ENCODE measurements around the gene MRPL37. TPM values are rescaled to one million over a fixed set of nuclear protein-coding genes. Genes with fewer than 3 reads are reported as not detected.
A peak's percentile ranks its signal among the peaks of the same experiment; 100 is the strongest.

Gene MRPL37
- total RNA-seq, 3 donors from 2014 or later (not counting 1 experiment from before 2014, with no cell fraction given) = 23.0 to 31.9 (median 28.8) TPM

- Mint-ChIP-seq H3K36me3 (no peaks in the 10 kb centered on the region), H3K9me3 (no peaks in the 10 kb centered on the region)
- over 99% methylated on average over 5 of the region's 9 CpGs for WGBS (ENCODE audit: insufficient coverage)
Observed at GRCh38 chr1:54255026-54255702, 55.2 kb downstream of the MRPL37 start.

GRCh38 chr1:54256522-54257345 lies 56.8 kb downstream of the MRPL37 start:
- no peaks in the 10 kb centered on the region for H3K9me3 Mint-ChIP-seq
- H3K27ac ChIP-seq (ENCODE audit: low read length) = no peak overlapping the region
- no peak overlapping the region for H3K4me3 Mint-ChIP-seq
- no peaks in the 10 kb centered on the region for H3K27me3 Mint-ChIP-seq (ENCODE audit: low read depth in 2 of 2)
- H3K4me1 ChIP-seq (ENCODE audit: control insufficient read depth, insufficient read depth, low read length) = peaks cover 5% of the 10 kb centered on the region
- peaks cover 4% of the 10 kb centered on the region for H3K36me3 ChIP-seq (ENCODE audit: control insufficient read depth, insufficient read depth, low read length)
- no peak for ATAC-seq
- TF ChIP-seq, protein P1, sequence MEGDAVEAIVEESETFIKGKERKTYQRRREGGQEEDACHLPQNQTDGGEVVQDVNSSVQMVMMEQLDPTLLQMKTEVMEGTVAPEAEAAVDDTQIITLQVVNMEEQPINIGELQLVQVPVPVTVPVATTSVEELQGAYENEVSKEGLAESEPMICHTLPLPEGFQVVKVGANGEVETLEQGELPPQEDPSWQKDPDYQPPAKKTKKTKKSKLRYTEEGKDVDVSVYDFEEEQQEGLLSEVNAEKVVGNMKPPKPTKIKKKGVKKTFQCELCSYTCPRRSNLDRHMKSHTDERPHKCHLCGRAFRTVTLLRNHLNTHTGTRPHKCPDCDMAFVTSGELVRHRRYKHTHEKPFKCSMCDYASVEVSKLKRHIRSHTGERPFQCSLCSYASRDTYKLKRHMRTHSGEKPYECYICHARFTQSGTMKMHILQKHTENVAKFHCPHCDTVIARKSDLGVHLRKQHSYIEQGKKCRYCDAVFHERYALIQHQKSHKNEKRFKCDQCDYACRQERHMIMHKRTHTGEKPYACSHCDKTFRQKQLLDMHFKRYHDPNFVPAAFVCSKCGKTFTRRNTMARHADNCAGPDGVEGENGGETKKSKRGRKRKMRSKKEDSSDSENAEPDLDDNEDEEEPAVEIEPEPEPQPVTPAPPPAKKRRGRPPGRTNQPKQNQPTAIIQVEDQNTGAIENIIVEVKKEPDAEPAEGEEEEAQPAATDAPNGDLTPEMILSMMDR (IDR thresholded peaks at IDR 0.05) = no peak
- intact Hi-C loops (cut with micrococcal nuclease) = no loop called here
- H3K27ac Mint-ChIP-seq = peak overlapping the region in 1 of 2 donors; percentile 31
- DNase-seq = no peak
- no peaks in the 10 kb centered on the region for H3K9me3 ChIP-seq (ENCODE audit: control insufficient read depth, insufficient read depth, low read length)
- peaks cover 53 to 62% of the 10 kb centered on the region in 2 donors for H3K4me1 Mint-ChIP-seq
- no peaks in the 10 kb centered on the region for H3K36me3 Mint-ChIP-seq
- no peaks in the 10 kb centered on the region for H3K27me3 ChIP-seq (ENCODE audit: control insufficient read depth, insufficient read depth, low read length)
- WGBS (ENCODE audit: insufficient coverage) = 93% methylated on average over 13 of the region's 13 CpGs
- H3K4me3 ChIP-seq (ENCODE audit: low read length) = no peak overlapping the region

More at GRCh38 chr1:54255026-54255702, 55.2 kb downstream of the MRPL37 start:
- Histone ChIP-seq H3K4me1 (ENCODE audit: control insufficient read depth, insufficient read depth, low read length) (peaks cover 4% of the 10 kb centered on the region), H3K27ac (ENCODE audit: low read length) (no peak overlapping the region), H3K4me3 (ENCODE audit: low read length) (no peak overlapping the region), H3K36me3 (ENCODE audit: control insufficient read depth, insufficient read depth, low read length) (peaks cover 11% of the 10 kb centered on the region), H3K27me3 (ENCODE audit: control insufficient read depth, insufficient read depth, low read length) (no peaks in the 10 kb centered on the region), H3K9me3 (ENCODE audit: control insufficient read depth, insufficient read depth, low read length) (no peaks in the 10 kb centered on the region)
- no peaks in the 10 kb centered on the region for H3K27me3 Mint-ChIP-seq (ENCODE audit: low read depth in 2 of 2)
- ATAC-seq (no peak), DNase-seq (no peak)
- TF ChIP-seq, protein P1 (IDR thresholded peaks at IDR 0.05) = no peak
- H3K4me3 Mint-ChIP-seq = no peak overlapping the region
- peak overlapping the region in 1 of 2 donors; percentile 38 for H3K27ac Mint-ChIP-seq
- peaks cover 42 to 48% of the 10 kb centered on the region in 2 donors for H3K4me1 Mint-ChIP-seq
- intact Hi-C loops (cut with micrococcal nuclease) = no loop called here

GRCh38 chr1:54257346-54257620 lies 57.3 kb downstream of the MRPL37 start:
- H3K27ac ChIP-seq (ENCODE audit: low read length) = no peak overlapping the region
- intact Hi-C loops (cut with micrococcal nuclease) = no loop called here
- no peak overlapping the region for H3K27ac Mint-ChIP-seq

More at GRCh38 chr1:54257346-54257620, 57.3 kb downstream of the MRPL37 start:
- Mint-ChIP-seq H3K9me3 (no peaks in the 10 kb centered on the region), H3K36me3 (no peaks in the 10 kb centered on the region), H3K4me1 (peaks cover 53 to 64% of the 10 kb centered on the region in 2 donors), H3K4me3 (no peak overlapping the region), H3K27me3 (ENCODE audit: low read depth in 2 of 2) (no peaks in the 10 kb centered on the region)
- ATAC-seq = no peak
- no peaks in the 10 kb centered on the region for H3K27me3 ChIP-seq (ENCODE audit: control insufficient read depth, insufficient read depth, low read length)
- H3K36me3 ChIP-seq (ENCODE audit: control insufficient read depth, insufficient read depth, low read length) = peaks cover 3% of the 10 kb centered on the region
- H3K4me1 ChIP-seq (ENCODE audit: control insufficient read depth, insufficient read depth, low read length) = peaks cover 5% of the 10 kb centered on the region
- WGBS (ENCODE audit: insufficient coverage) = 97% methylated on average over 10 of the region's 10 CpGs
- H3K9me3 ChIP-seq (ENCODE audit: control insufficient read depth, insufficient read depth, low read length) = no peaks in the 10 kb centered on the region
- TF ChIP-seq, protein P1 (IDR thresholded peaks at IDR 0.05) = no peak
- no peak overlapping the region for H3K4me3 ChIP-seq (ENCODE audit: low read length)
- DNase-seq = no peak
